Smooth muscle cell (in vitro differentiated cells): Measurements from ENCODE around the gene PBX4. TPM values are rescaled to one million over a fixed set of nuclear protein-coding genes. Genes with fewer than 3 reads are reported as not detected.

Experiments
- DNase-seq: peaks from one replicate; lab custom pipeline; 2025; ENCODE audit not compliant: unreplicated experiment; lab: John Stamatoyannopoulos, UW
- H2AFZ ChIP-seq: fragments of 200-600 bp; sonication (generic); 2 replicates; pipeline ENCODE4 v1.6.0; 2016; ENCODE audit warnings: antibody characterized with exemption, low read depth, mild to moderate bottlenecking
- H3F3A ChIP-seq: fragments of 200-600 bp; sonication (generic); 2 replicates; pipeline ENCODE4 v1.6.0; 2017; ENCODE audit warnings: antibody characterized with exemption, low read depth
- H3K27ac ChIP-seq: fragments of 200-600 bp; sonication (generic); 2 replicates; pipeline ENCODE4 v1.5.1; 2016; ENCODE audit warnings: low read depth, mild to moderate bottlenecking
- H3K27me3 ChIP-seq: fragments of 200-600 bp; sonication (generic); 2 replicates; pipeline ENCODE4 v1.6.1; 2016; ENCODE audit warnings: low read depth, mild to moderate bottlenecking
- H3K36me3 ChIP-seq: fragments of 200-600 bp; sonication (generic); 2 replicates; pipeline ENCODE4 v1.5.1; 2016; ENCODE audit warnings: low read depth
- H3K4me1 ChIP-seq: fragments of 200-600 bp; sonication (generic); 2 replicates; pipeline ENCODE4 v1.5.1; 2016; ENCODE audit warnings: low read depth
- H3K4me2 ChIP-seq: fragments of 200-600 bp; sonication (generic); 2 replicates; pipeline ENCODE4 v1.6.0; 2016; ENCODE audit warnings: mild to moderate bottlenecking
- H3K4me3 ChIP-seq: fragments of 200-600 bp; sonication (generic); 2 replicates; pipeline ENCODE4 v1.5.1; 2016; ENCODE audit warnings: mild to moderate bottlenecking
- H3K79me2 ChIP-seq: fragments of 200-600 bp; sonication (generic); 2 replicates; pipeline ENCODE4 v1.6.0; 2016; ENCODE audit warnings: low read depth, mild to moderate bottlenecking
- H3K9ac ChIP-seq: fragments of 200-600 bp; sonication (generic); 2 replicates; pipeline ENCODE4 v1.6.0; 2016; ENCODE audit warnings: low read depth
- H3K9me3 ChIP-seq: fragments of 200-600 bp; sonication (generic); replicated peaks from 2 replicates; pipeline ENCODE4 v1.5.1; 2016; ENCODE audit warnings: low read depth
- H4K20me1 ChIP-seq: fragments of 200-600 bp; sonication (generic); 2 replicates; pipeline ENCODE4 v1.6.0; 2016; ENCODE audit warnings: low read depth
- WGBS: methylation state at CpG from one replicate; pipeline ENCODE4 v1.1.7; 2016; ENCODE audit warnings: low lambda C conversion rate; 5-methylcytosine and 5-hydroxymethylcytosine counted together
- polyA plus RNA-seq: library from polyadenylated mRNA; unstranded; fragments of >200 nt; fragmentation: Nextera tagmentation; extraction: Ambion mirVana; gene quantifications from 2 replicates; pipeline ENCODE4 v1.2.1, GENCODE V29; 2016
- total RNA-seq: library from RNA; depleted of rRNA; stranded (reverse); fragments of >200 nt; gene quantifications from 2 replicates; pipeline ENCODE4 v1.2.3, GENCODE V29; 2014
- TF ChIP-seq, protein P1 (sequence below): fragments of 200-600 bp; sonication (generic); IDR thresholded peaks from 2 replicates; pipeline ENCODE4 v1.5.1; 2017; ENCODE audit warnings: borderline replicate concordance, mild to moderate bottlenecking, antibody characterized with exemption; ENCODE audit not compliant: insufficient read depth, poor library complexity, severe bottlenecking

The PBX4 gene
- total and polyA plus RNA-seq, 2 experiments from 2014 or later = 1.7 to 2.5 TPM

DNA sequence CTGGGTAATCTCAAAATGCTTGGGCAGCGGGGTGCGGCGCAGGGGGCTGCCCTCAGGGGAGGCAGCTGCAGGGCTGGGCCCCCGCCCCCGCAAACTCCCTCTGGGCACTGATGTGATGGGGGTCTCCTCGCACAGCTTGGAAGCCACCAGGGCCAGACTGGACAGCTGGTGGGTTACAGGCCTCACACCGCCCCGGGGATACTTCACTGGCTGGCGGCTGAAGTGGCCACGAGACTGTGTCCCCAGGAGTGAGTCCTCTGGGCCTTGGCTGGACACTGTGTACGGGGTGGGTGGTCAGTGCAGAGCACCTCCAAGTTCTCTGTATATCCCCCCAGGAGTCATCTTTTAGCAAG is 11.6 kb upstream of the PBX4 start:
- no peak overlapping the region for H2AFZ ChIP-seq
- no peaks in the 10 kb centered on the region for H3K9me3 ChIP-seq
- no peaks in the 10 kb centered on the region for H3K4me1 ChIP-seq
- no peak for DNase-seq
- no peak overlapping the region for H3K4me3 ChIP-seq
- TF ChIP-seq, protein P1, sequence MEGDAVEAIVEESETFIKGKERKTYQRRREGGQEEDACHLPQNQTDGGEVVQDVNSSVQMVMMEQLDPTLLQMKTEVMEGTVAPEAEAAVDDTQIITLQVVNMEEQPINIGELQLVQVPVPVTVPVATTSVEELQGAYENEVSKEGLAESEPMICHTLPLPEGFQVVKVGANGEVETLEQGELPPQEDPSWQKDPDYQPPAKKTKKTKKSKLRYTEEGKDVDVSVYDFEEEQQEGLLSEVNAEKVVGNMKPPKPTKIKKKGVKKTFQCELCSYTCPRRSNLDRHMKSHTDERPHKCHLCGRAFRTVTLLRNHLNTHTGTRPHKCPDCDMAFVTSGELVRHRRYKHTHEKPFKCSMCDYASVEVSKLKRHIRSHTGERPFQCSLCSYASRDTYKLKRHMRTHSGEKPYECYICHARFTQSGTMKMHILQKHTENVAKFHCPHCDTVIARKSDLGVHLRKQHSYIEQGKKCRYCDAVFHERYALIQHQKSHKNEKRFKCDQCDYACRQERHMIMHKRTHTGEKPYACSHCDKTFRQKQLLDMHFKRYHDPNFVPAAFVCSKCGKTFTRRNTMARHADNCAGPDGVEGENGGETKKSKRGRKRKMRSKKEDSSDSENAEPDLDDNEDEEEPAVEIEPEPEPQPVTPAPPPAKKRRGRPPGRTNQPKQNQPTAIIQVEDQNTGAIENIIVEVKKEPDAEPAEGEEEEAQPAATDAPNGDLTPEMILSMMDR = no peak
- H3F3A ChIP-seq = no peaks in the 10 kb centered on the region
- H3K27me3 ChIP-seq = no peaks in the 10 kb centered on the region
- H3K4me2 ChIP-seq = no peak overlapping the region
- 98% methylated on average over 9 of the region's 11 CpGs for WGBS
- no peaks in the 10 kb centered on the region for H3K79me2 ChIP-seq
- no peaks in the 10 kb centered on the region for H4K20me1 ChIP-seq
- no peaks in the 10 kb centered on the region for H3K36me3 ChIP-seq
- no peak overlapping the region for H3K27ac ChIP-seq
- H3K9ac ChIP-seq = no peak overlapping the region

DNA sequence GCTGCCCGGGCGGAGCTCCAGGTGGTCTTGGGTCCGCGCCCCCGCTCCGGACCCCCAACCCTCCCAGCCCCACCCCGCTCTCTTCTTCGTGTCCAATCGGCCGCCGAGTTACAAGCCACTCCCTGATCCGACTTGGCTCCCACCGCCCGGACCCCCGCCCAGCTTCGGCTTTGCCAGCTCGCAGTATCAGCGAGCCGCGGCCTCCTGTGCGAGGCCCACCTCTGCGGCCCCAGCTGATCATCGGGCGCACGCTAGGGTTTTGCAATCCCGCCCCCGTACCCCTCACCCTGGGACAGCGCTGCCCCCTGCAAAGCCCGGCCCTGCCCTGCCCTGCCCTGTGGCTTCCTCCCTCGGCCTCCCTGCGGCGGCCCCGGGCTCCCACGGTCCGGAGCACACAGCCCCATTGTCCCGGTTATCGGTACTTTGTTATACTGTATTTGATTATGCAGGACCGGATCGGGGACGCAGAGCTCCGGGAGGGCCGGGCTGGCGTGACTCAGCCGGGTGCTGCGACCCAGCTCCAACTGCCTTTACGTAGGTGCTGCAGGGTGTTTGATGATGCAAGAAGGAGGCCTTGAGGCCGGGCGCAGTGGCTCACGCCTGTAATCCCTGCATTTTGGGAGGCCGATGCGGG is 10.1 kb upstream of the PBX4 start:
- peak overlapping the region; percentile 44 for H3K9ac ChIP-seq
- WGBS = 6% methylated on average over 31 of the region's 51 CpGs

DNA sequence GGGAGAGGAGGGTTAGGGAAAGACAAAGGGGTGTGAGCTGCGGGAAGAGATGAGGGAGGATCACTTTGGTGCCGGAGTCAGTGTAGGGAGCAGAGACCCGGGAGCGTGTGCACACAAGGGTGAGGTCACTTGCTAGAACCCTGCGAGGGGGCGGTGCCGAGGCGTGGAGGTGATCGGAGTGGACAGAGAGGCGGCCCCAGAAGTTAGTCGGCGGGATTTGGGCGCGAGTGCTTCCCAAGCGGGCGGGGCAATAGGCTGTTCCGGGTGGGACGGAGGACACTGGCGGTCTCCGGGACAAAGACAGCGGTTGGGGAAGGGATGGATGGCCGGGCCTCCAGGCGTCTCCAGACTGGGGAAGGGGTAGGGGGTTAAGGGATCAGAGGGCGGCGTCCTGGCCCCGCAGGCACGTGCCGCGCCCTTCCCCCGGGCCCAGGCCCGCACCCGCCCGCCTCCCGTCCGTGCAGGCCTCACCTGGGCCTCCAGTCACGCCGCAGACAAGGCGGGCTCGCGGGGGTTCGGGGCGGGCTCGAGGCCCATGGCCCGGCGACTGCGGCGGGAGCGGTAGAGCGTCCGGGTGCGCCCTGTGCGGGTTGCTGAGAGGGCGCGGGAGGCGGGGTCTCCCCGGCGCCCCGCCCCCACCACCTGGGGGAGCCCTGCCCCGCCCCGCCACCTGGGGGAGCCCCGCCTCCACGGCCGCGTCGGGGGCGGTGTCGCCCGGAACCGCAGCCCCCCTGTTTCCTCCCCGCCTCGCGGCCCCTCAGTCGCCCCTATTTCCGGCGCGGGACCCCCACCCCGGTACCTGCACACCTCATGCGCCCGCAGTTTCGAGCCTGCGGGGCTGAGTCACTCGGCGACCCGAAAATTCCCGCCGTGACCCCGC is 9.4 kb upstream of the PBX4 start, which contains the start of gene LPAR2:
TSS of gene LPAR2 (minus strand) at position 600 of the 880 bp plus-strand sequence. CDS start 945 bp downstream, outside the sequence.
- Histone ChIP-seq H3K27ac (no peak within 1 kb of the TSS), H2AFZ (peak within 1 kb of the TSS; percentile 66), H3F3A (no peaks in the 10 kb centered on the region), H3K4me3 (peak within 1 kb of the TSS; percentile 55), H3K4me2 (peak within 1 kb of the TSS; percentile 84), H3K79me2 (no peaks in the 10 kb centered on the region), H3K27me3 (no peaks in the 10 kb centered on the region), H3K4me1 (no peaks in the 10 kb centered on the region), H3K36me3 (no peaks in the 10 kb centered on the region), H3K9me3 (no peaks in the 10 kb centered on the region), H4K20me1 (no peaks in the 10 kb centered on the region), H3K9ac (peak within 1 kb of the TSS; percentile 44)
- TF ChIP-seq, protein P1 = no peak
- DNase-seq = no peak
- WGBS = 4% methylated on average over 19 of the region's 87 CpGs

More for the DNA sequence above, 10.1 kb upstream of the PBX4 start:
- Histone ChIP-seq H2AFZ (peak overlapping the region; percentile 8), H3K27ac (no peak overlapping the region), H3K9me3 (no peaks in the 10 kb centered on the region), H3F3A (no peaks in the 10 kb centered on the region), H3K36me3 (no peaks in the 10 kb centered on the region), H3K27me3 (no peaks in the 10 kb centered on the region), H3K4me2 (peak overlapping the region; percentile 84), H4K20me1 (no peaks in the 10 kb centered on the region), H3K4me1 (no peaks in the 10 kb centered on the region), H3K4me3 (peak overlapping the region; percentile 55), H3K79me2 (no peaks in the 10 kb centered on the region)
- TF ChIP-seq, protein P1 = no peak
- peak; percentile 11 for DNase-seq
